ENCODE data around the gene AARSD1. TPM values are rescaled to one million over a fixed set of nuclear protein-coding genes. Genes with fewer than 3 reads are reported as not detected.

AARSD1 gene
- total and polyA plus RNA-seq, 4 donors = 27.6 to 57.0 (median 37.1) TPM

DNA sequence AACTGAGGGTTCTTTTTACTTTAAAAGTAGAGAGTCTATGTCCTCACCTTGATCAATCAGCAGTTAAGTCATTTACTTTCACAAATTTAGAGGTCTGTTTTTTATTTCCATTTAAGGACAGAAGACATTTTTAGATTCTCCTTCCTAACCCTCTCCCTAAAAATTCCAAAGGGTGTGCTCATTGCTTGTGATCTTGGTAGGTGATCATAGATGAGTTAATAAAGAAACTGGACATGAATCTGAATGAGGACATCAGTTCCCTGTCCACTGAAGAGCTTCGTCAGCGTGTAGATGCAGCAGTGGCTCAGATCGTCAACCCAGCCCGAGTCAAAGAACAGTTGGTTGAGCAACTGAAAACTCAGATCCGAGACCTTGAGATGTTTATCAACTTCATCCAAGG is 24.9 kb upstream of the AARSD1 start:
- Histone ChIP-seq H3K4me1 (ENCODE audit: control insufficient read depth in 5 of 5, insufficient read depth in 5 of 5, low read length in 5 of 5) (peaks cover 0 to 4% (median 0%) of the 10 kb centered on the region in 5 donors), H3K36me3 (ENCODE audit: control insufficient read depth in 4 of 4, insufficient read depth in 4 of 4, low read length in 4 of 4) (peaks cover 22 to 38% (median 30%) of the 10 kb centered on the region in 4 donors), H3K4me3 (no peak overlapping the region), H3K9ac (ENCODE audit: insufficient read depth in 1 of 2, low read length in 2 of 2) (no peak overlapping the region), H3K27ac (ENCODE audit: low read depth in 1 of 2, low read length in 1 of 2) (no peak overlapping the region), H3K27me3 (ENCODE audit: control insufficient read depth in 3 of 3, insufficient read depth in 3 of 3, low read length in 2 of 3) (no peaks in the 10 kb centered on the region), H3K9me3 (ENCODE audit: control insufficient read depth in 4 of 4, insufficient read depth in 3 of 4, low read length in 3 of 4) (no peaks in the 10 kb centered on the region)
- 95% methylated on average over 5 of the region's 5 CpGs for WGBS, 2 donors
- no peak for ATAC-seq (ENCODE audit: insufficient read depth, low FRiP score)
- TF ChIP-seq, protein P1, sequence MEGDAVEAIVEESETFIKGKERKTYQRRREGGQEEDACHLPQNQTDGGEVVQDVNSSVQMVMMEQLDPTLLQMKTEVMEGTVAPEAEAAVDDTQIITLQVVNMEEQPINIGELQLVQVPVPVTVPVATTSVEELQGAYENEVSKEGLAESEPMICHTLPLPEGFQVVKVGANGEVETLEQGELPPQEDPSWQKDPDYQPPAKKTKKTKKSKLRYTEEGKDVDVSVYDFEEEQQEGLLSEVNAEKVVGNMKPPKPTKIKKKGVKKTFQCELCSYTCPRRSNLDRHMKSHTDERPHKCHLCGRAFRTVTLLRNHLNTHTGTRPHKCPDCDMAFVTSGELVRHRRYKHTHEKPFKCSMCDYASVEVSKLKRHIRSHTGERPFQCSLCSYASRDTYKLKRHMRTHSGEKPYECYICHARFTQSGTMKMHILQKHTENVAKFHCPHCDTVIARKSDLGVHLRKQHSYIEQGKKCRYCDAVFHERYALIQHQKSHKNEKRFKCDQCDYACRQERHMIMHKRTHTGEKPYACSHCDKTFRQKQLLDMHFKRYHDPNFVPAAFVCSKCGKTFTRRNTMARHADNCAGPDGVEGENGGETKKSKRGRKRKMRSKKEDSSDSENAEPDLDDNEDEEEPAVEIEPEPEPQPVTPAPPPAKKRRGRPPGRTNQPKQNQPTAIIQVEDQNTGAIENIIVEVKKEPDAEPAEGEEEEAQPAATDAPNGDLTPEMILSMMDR (IDR thresholded peaks at IDR 0.05; ENCODE audit: control extremely low read depth, extremely low read depth) = no peak
- DNase-seq = no peak

DNA sequence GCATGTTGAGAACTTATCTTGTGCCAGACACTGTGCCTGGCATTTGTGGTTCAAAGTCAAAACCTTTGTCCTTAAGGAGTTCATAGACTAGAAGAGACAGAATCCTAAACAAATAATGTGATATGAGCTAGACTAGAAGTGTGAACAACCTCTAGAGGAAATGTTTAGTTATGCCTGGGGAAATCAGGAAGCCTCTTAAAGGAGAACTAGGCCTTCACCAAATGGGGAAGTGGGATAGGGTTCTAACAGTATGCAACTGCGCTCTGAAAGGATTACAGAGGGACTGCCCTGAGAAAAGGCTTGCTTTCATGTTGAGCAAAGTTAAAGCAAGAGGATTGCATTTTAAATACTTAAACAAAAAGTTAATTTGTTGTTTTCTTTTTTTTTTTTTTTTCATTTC is 21.0 kb upstream of the AARSD1 start:
- Histone ChIP-seq H3K4me1 (ENCODE audit: control insufficient read depth in 5 of 5, insufficient read depth in 5 of 5, low read length in 5 of 5) (peaks cover 0 to 14% (median 10%) of the 10 kb centered on the region in 5 donors), H3K9ac (ENCODE audit: insufficient read depth in 1 of 2, low read length in 2 of 2) (no peak overlapping the region), H3K36me3 (ENCODE audit: control insufficient read depth in 4 of 4, insufficient read depth in 4 of 4, low read length in 4 of 4) (peaks cover 9 to 29% (median 19%) of the 10 kb centered on the region in 4 donors), H3K27me3 (ENCODE audit: control insufficient read depth in 3 of 3, insufficient read depth in 3 of 3, low read length in 2 of 3) (no peaks in the 10 kb centered on the region), H3K4me3 (no peak overlapping the region), H3K27ac (ENCODE audit: low read depth in 1 of 2, low read length in 1 of 2) (no peak overlapping the region), H3K9me3 (ENCODE audit: control insufficient read depth in 4 of 4, insufficient read depth in 3 of 4, low read length in 3 of 4) (no peaks in the 10 kb centered on the region)
- WGBS, 2 donors = 0 to 44% methylated on average over 1 of the region's 1 CpG
- DNase-seq (no peak), ATAC-seq (ENCODE audit: insufficient read depth, low FRiP score) (no peak)
- TF ChIP-seq, protein P1 (IDR thresholded peaks at IDR 0.05; ENCODE audit: control extremely low read depth, extremely low read depth) = no peak

DNA sequence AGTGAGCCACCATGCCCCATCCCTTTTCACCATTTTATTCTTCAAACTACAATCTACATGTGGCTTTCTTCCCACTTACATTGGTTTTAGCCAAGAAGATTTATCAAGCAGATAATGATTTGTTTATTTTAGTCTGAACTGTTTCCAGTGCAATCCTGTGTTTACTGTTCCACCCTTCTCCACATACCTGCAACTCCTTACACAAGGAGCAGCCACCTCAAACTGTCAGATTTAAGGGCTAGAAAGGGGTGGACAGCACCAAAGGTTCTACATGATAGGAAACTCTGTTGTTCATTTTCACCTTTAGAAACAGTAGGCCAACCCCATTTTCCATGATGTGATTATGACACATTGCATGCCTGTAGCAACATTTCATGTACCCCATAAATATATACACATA is 18.0 kb upstream of the AARSD1 start:
- Histone ChIP-seq H3K9me3 (ENCODE audit: control insufficient read depth in 4 of 4, insufficient read depth in 3 of 4, low read length in 3 of 4) (no peaks in the 10 kb centered on the region), H3K27ac (ENCODE audit: low read depth in 1 of 2, low read length in 1 of 2) (no peak overlapping the region), H3K4me3 (no peak overlapping the region), H3K4me1 (ENCODE audit: control insufficient read depth in 5 of 5, insufficient read depth in 5 of 5, low read length in 5 of 5) (peaks cover 0 to 23% (median 10%) of the 10 kb centered on the region in 5 donors), H3K36me3 (ENCODE audit: control insufficient read depth in 4 of 4, insufficient read depth in 4 of 4, low read length in 4 of 4) (peaks cover 4 to 11% (median 7%) of the 10 kb centered on the region in 4 donors), H3K27me3 (ENCODE audit: control insufficient read depth in 3 of 3, insufficient read depth in 3 of 3, low read length in 2 of 3) (no peaks in the 10 kb centered on the region), H3K9ac (ENCODE audit: insufficient read depth in 1 of 2, low read length in 2 of 2) (no peak overlapping the region)
- DNase-seq (no peak), ATAC-seq (ENCODE audit: insufficient read depth, low FRiP score) (no peak)
- TF ChIP-seq, protein P1 (IDR thresholded peaks at IDR 0.05; ENCODE audit: control extremely low read depth, extremely low read depth) = no peak

Measured in lung (tissue), 12 donors.